Lower leg skin (tissue), 3 donors: ENCODE data around the gene PACSIN2.

Experiments used
- POLR2A ChIP-seq, 2 donors: fragments of 450-650 bp; IDR thresholded peaks; one replicate each; pipeline ENCODE4 v1.6.1; 2016 to 2017; ENCODE audit warnings: antibody characterized with exemption in 2 of 2, mild to moderate bottlenecking in 1 of 2, moderate library complexity in 1 of 2
- TF ChIP-seq, protein P1 (sequence below), 3 donors: fragments of 450-650 bp; IDR thresholded peaks; one replicate each; pipeline ENCODE4 v1.5.1; 2016; ENCODE audit warnings: antibody characterized with exemption in 3 of 3, mild to moderate bottlenecking in 3 of 3, moderate library complexity in 2 of 3

DNA sequence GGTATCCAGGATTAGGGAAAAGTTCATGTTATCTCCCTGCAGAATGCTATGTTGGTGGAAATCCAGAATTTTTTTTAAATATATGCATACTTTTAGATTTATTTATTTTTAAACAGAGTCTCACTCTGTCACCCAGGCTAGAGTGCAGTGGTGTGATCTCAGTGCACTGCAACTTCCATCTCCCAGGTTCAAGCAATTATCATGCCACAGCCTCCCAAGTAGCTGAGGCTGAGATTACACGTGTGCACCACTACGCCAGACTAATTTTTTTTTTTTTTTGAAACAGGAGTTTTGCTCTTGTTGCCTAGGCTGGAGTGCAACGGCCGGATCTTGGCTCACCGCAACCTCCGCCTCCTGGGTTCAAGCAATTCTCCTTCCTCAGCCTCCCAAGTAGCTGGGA, 2.6 kb downstream of the PACSIN2 start:
- TF ChIP-seq, protein P1, sequence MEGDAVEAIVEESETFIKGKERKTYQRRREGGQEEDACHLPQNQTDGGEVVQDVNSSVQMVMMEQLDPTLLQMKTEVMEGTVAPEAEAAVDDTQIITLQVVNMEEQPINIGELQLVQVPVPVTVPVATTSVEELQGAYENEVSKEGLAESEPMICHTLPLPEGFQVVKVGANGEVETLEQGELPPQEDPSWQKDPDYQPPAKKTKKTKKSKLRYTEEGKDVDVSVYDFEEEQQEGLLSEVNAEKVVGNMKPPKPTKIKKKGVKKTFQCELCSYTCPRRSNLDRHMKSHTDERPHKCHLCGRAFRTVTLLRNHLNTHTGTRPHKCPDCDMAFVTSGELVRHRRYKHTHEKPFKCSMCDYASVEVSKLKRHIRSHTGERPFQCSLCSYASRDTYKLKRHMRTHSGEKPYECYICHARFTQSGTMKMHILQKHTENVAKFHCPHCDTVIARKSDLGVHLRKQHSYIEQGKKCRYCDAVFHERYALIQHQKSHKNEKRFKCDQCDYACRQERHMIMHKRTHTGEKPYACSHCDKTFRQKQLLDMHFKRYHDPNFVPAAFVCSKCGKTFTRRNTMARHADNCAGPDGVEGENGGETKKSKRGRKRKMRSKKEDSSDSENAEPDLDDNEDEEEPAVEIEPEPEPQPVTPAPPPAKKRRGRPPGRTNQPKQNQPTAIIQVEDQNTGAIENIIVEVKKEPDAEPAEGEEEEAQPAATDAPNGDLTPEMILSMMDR (IDR thresholded peaks at IDR 0.05): no peak
- TF ChIP-seq POLR2A (IDR thresholded peaks at IDR 0.05): no peak
